HuH-7 (cell line): ENCODE data around the gene SMIM10.
"Not testable (repeated sequence)": the region's sequence is repeated elsewhere in the genome, so short reads cannot be mapped to it uniquely, and the experiment has no call there.

Experiments
- DNase-seq: peaks from one replicate; pipeline ENCODE4 v3.0.0; 2011; ENCODE audit warnings: low spot score

SMIM10 gene

GRCh38 chrX:135010921-135011320, 20.1 kb downstream of the SMIM10 start:
- no peak for DNase-seq

DNA sequence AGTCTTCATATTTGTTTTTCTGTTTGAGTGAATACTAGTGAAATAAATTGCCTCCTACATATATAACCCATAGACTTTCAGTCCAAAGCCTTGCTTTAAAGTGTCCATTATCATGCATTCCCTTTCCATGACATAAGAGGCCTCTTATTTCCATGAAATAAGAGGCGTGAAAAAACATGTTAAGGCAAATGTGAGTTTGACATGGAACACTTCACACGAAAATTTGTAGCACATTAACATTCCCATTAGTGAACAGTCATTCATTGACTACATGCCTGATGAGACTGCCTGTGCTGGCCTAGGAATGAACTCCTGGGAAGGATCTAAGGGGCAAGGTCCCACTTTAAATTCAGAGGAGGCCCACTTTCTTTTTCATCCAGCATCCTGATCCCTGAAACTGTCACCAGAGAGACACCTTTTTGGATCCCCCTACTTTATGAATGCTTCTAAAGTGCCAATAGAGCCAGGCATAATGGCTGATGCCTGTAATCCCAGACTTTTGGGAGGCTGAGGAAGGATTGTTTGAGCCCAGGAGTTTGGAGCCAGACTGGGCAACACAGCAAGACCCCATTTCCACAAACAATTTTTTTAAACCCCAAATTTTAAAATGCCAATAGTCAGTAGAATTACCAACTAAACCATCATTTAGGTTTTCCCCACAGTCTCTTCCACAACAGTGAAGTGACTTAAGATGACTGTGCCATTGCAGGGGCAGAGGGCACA, 24.9 kb downstream of the SMIM10 start:
- DNase-seq = no peak

- not testable (repeated sequence) for DNase-seq
These were observed 29.1 kb downstream of the SMIM10 start for GRCh38 chrX:135019890-135020289.

GRCh38 chrX:135023791-135024190, 33.0 kb downstream of the SMIM10 start:
- DNase-seq = not testable (repeated sequence)

DNA sequence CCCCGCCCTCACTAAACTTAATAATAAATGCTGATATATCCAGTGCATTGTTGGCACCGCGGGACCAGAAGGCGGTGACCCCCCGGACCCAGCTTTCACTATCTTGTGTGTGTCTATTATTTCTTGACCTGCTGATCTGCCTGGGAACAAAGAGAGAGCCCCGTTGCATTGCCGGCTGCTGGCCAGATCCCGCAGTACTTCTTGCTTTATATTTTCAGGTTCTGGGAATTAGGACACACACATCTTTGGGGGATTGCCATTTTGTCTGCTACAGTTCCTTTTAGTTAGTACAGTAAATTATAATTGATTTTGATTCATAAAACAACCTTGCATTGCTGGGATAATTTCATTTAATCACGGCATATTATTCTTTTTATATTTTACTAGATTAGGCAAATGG, 33.7 kb downstream of the SMIM10 start:
- DNase-seq = no peak

GRCh38 chrX:135030207-135030963, 39.6 kb downstream of the SMIM10 start:
- DNase-seq = not testable (repeated sequence)

DNA sequence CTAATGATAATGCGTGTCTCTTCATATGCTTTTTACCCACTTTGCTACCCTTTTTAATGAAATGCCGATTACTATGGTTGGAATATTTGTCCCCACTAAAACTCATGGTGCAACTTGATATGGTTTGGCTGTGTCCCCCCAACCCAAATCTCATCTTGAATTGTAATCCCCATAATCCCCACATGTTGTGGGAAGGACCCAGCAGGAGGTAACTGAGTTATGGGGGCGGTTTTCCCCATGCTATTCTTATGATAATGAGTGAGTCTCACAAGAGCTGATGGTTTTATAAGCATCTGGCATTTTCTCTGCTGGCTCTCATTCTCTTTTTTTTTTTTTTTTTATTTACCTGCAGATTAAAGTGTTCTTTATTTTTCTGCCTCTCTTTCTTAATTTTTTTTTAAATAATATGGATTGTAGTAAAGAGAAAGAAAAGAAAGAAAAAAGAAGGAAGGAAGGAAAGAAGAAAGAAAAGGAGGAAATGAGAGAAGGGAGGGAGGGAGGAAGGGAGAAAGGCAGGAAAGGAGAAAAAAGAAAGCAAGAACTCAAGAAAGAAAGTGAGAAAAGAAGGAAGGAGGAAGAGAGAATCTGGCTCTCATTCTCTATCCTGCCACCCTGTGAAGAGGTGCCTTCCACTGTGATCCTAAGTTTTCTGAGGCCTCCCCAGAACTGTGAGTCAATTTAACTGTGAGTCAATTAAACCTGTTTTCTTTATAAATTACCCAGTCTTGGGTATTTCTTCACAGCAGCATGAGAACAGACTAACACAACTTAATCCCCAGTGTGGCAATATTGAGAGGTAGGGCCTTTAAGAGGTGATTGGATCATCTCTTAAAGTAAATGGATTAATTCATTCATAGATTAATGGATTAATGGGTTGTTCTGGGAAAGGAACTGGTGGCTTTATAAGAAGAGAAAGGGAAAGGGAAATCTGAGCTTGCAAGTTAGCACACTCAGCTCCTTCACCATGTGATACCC, 50.6 kb downstream of the SMIM10 start:
- not testable (repeated sequence) for DNase-seq
